ENCODE data around the gene TMEM131.

- TF ChIP-seq CTCF (IDR thresholded peaks at IDR 0.05) = no peak
- no peak for TF ChIP-seq POLR2A (IDR thresholded peaks at IDR 0.05)
Measured at GRCh38 chr2:97953853-97954252, 41.9 kb downstream of the TMEM131 start.

Measured in lower leg skin (tissue), 3 donors.